Fibroblast of lung (primary cell): Measurements from ENCODE around the gene DIP2A. TPM values are rescaled to one million over a fixed set of nuclear protein-coding genes. Genes with fewer than 3 reads are reported as not detected.

Experiments used
- polyA plus RNA-seq, 2 donors: library from polyadenylated mRNA; depleted of rRNA in 1 of 2; stranded (reverse) in 1 of 2; unstranded in 1 of 2; fragments of >200 nt; gene quantifications; 2 replicates each; pipeline ENCODE4 v1.2.1, GENCODE V29; 2011 to 2012; ENCODE audit warnings: missing spikeins in 1 of 2
- total RNA-seq: library from RNA; depleted of rRNA; stranded (reverse); fragments of >200 nt; gene quantifications from 2 replicates; pipeline ENCODE4 v1.2.1, GENCODE V29; 2014

DIP2A gene
- total and polyA plus RNA-seq, 2 donors (not counting 1 experiment from before 2014, with no cell fraction given): 16.3 to 21.1 TPM

Other genes starting within 250 kb of the DIP2A start
- 106 and 252 TPM in 2 replicates for gene LSS, start 230.1 kb upstream of the DIP2A start, total RNA-seq
- 90.0 and 97.6 TPM in 2 replicates for gene LSS, start 230.1 kb upstream of the DIP2A start, polyA plus RNA-seq
- 64.6 and 71.9 TPM in 2 replicates for gene MCM3AP, start 173.3 kb upstream of the DIP2A start, total RNA-seq
- 40.4 and 52.4 TPM in 2 replicates for gene MCM3AP, start 173.3 kb upstream of the DIP2A start, polyA plus RNA-seq
- gene YBEY, start 172.5 kb upstream of the DIP2A start, total RNA-seq: 15.9 and 23.6 TPM in 2 replicates
- gene YBEY, start 172.5 kb upstream of the DIP2A start, polyA plus RNA-seq: 18.6 and 22.5 TPM in 2 replicates
- gene C21orf58, start 135.0 kb upstream of the DIP2A start, total RNA-seq: 1.3 and 2.5 TPM in 2 replicates
- gene C21orf58, start 135.0 kb upstream of the DIP2A start, polyA plus RNA-seq: 1.4 and 2.3 TPM in 2 replicates
- gene PCNT, start 134.7 kb upstream of the DIP2A start, total RNA-seq: 15.7 and 26.1 TPM in 2 replicates
- 7.4 and 11.1 TPM in 2 replicates for gene PCNT, start 134.7 kb upstream of the DIP2A start, polyA plus RNA-seq
- gene S100B, start 146.2 kb downstream of the DIP2A start, total RNA-seq: not detected in 2 replicates
- gene S100B, start 146.2 kb downstream of the DIP2A start, polyA plus RNA-seq: 1.4 and 2.7 TPM in 2 replicates
- 131 and 152 TPM in 2 replicates for gene PRMT2, start 176.8 kb downstream of the DIP2A start, total RNA-seq
- gene PRMT2, start 176.8 kb downstream of the DIP2A start, polyA plus RNA-seq: 118 and 169 TPM in 2 replicates